Cortex of kidney (tissue), 1 donor: ENCODE data around the gene PPP4R3A.
"Not testable (repeated sequence)": the region's sequence is repeated elsewhere in the genome, so short reads cannot be mapped to it uniquely, and the experiment has no call there.

Experiments
- DNase-seq: peaks from one replicate; lab custom pipeline; 2025; lab: John Stamatoyannopoulos, UW

The PPP4R3A gene

DNA sequence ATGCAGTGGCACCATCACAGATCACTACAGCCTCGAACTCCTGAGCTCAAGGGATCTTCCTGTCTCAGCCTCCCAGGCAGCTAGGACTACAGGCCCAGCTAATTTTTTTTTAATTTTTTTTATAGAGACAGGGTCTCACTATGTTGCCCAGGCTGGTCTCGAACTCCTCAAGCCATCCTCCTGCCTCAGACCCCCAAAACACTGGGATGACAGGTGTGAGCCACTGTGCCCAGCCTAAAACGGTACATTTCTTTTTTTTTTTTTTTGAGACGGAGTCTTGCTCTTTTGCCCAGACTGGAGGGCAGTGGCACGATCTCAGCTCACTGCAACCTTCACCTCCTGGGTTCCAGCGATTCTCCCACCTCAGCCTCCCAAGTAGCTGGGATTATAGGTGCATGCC is 100.9 kb downstream of the PPP4R3A start:
- DNase-seq, result not testable (repeated sequence)
